Uterus (tissue), 2 donors: ENCODE data around the gene CLEC2A.

Experiments
- POLR2A ChIP-seq, 2 donors: fragments of 450-650 bp; IDR thresholded peaks; one replicate each; pipeline ENCODE4 v1.6.1; 2016; ENCODE audit warnings: antibody characterized with exemption in 2 of 2, mild to moderate bottlenecking in 1 of 2, moderate library complexity in 1 of 2
- TF ChIP-seq, protein P1 (sequence below), 4 experiments: fragments of 200-600 bp in 2 of 4; fragments of 450-650 bp in 2 of 4; sonication (generic) in 2 of 4; IDR thresholded peaks; one replicate each; pipeline ENCODE4 v1.5.1; 2016 to 2019; ENCODE audit warnings: antibody characterized with exemption in 4 of 4, mild to moderate bottlenecking in 2 of 4, moderate library complexity in 1 of 4

DNA sequence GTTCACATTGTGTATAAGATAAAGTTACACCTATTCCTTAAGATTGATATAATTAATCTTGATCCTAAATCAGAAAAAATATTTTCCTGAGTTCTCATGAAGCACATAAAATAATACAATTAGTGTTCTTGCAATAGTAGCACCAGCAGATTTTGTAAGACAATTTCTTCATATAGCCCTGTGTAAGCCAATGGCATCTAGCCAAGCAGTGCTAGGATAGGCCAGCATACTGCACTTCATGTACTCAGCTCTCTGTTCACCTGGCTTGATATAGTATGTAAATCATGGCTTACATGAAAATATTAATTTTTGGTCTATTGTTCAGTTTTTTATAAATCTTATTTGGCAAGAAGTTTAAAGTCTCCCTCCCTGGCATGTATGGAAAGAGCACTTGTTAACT lies 49.0 kb downstream of the CLEC2A start:
- TF ChIP-seq, protein P1, sequence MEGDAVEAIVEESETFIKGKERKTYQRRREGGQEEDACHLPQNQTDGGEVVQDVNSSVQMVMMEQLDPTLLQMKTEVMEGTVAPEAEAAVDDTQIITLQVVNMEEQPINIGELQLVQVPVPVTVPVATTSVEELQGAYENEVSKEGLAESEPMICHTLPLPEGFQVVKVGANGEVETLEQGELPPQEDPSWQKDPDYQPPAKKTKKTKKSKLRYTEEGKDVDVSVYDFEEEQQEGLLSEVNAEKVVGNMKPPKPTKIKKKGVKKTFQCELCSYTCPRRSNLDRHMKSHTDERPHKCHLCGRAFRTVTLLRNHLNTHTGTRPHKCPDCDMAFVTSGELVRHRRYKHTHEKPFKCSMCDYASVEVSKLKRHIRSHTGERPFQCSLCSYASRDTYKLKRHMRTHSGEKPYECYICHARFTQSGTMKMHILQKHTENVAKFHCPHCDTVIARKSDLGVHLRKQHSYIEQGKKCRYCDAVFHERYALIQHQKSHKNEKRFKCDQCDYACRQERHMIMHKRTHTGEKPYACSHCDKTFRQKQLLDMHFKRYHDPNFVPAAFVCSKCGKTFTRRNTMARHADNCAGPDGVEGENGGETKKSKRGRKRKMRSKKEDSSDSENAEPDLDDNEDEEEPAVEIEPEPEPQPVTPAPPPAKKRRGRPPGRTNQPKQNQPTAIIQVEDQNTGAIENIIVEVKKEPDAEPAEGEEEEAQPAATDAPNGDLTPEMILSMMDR (IDR thresholded peaks at IDR 0.05), result no peak
- TF ChIP-seq POLR2A (IDR thresholded peaks at IDR 0.05), result no peak
